ENCODE results near the gene ATP5PB.

The ATP5PB gene

GRCh38 chr1:111471538-111471937, 22.3 kb downstream of the ATP5PB start:
- H3K27ac ChIP-seq: no peak overlapping the region

GRCh38 chr1:111474106-111474505, 24.8 kb downstream of the ATP5PB start:
- no peak for DNase-seq (ENCODE audit: low read depth, low spot score)
- no peak overlapping the region for H3K27ac ChIP-seq

More at GRCh38 chr1:111471538-111471937, 22.3 kb downstream of the ATP5PB start:
- DNase-seq (ENCODE audit: low read depth, low spot score): no peak

GRCh38 chr1:111474521-111474920, 25.3 kb downstream of the ATP5PB start:
- DNase-seq (ENCODE audit: low read depth, low spot score): no peak
- no peak overlapping the region for H3K27ac ChIP-seq

DNA sequence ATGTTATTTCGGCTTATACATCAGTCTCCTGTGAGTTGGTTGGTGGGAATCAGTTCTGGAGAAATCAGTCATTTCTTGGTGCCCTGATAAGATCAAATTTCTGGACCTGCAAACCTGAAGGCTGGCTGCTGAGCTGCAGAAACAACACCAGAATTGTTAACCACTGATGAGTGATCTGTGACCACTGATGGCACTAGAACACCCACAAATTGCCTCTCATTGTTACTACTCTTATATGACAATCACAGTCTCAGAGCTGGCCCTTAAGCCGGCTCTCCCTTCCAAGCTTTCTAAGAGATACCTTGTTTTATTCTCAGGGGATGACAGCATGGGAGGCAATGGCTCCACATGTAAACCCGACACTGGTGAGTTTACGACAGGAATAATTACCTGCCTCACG, 26.4 kb downstream of the ATP5PB start:
- DNase-seq (ENCODE audit: low read depth, low spot score): no peak
- H3K27ac ChIP-seq: no peak overlapping the region

GRCh38 chr1:111476214-111476613, 26.9 kb downstream of the ATP5PB start:
- no peak for DNase-seq (ENCODE audit: low read depth, low spot score)
- H3K27ac ChIP-seq: no peak overlapping the region

- DNase-seq (ENCODE audit: low read depth, low spot score): no peak
- H3K27ac ChIP-seq: no peak overlapping the region
Observed at GRCh38 chr1:111476761-111477309, 27.6 kb downstream of the ATP5PB start.

GRCh38 chr1:111480674-111481073, 31.4 kb downstream of the ATP5PB start:
- DNase-seq (ENCODE audit: low read depth, low spot score): no peak
- H3K27ac ChIP-seq: no peak overlapping the region

GRCh38 chr1:111481387-111482221, 32.3 kb downstream of the ATP5PB start:
- DNase-seq (ENCODE audit: low read depth, low spot score): no peak
- no peak overlapping the region for H3K27ac ChIP-seq

- no peak for DNase-seq (ENCODE audit: low read depth, low spot score)
- no peak overlapping the region for H3K27ac ChIP-seq
Observed at GRCh38 chr1:111483166-111483565, 33.9 kb downstream of the ATP5PB start.

DNA sequence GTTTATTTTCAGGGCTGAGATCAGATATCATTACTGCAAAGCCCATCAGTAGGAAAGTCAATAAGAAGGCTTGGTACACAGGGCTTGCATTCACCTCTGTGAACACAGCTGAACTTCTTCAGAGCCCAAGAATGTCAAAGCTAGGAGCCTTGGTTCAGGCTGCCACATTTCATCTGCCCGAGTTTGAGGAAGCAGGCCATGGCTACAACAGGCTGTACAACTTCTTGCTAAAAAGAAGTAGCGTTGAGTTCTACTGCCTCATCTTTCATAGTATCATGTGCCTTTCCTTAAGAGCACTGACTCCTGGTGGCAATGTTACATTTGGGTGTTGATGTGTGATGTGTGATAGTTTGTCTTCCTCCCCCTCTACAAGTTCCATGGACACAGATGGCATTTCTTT, 34.6 kb downstream of the ATP5PB start:
- DNase-seq (ENCODE audit: low read depth, low spot score): no peak
- H3K27ac ChIP-seq: no peak overlapping the region

GRCh38 chr1:111484391-111485026, 35.2 kb downstream of the ATP5PB start:
- no peak overlapping the region for H3K27ac ChIP-seq
- DNase-seq (ENCODE audit: low read depth, low spot score): no peak

- DNase-seq (ENCODE audit: low read depth, low spot score): no peak
- H3K27ac ChIP-seq: no peak overlapping the region
Observed at GRCh38 chr1:111486431-111486830, 37.2 kb downstream of the ATP5PB start.

GRCh38 chr1:111487133-111487532, 37.9 kb downstream of the ATP5PB start:
- H3K27ac ChIP-seq: no peak overlapping the region
- no peak for DNase-seq (ENCODE audit: low read depth, low spot score)

DNA sequence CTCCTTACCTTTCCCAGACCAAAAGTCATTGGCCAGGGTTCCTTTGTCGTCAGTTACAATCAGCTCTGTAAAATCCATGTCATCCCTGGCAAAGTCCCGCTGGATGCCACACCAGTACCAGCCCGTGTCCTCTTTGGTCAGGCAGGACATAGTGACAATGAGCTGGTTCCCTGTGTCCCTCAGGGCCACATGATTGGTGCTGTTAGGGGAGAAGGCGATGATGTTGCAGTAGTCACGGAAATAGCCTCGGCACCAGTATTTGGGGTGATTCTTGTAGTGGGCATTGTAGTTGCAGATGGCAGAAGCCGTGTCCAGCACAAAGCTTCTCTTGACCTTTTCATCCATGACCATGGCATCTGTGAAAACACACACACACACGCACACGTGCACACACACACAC, 39.4 kb downstream of the ATP5PB start:
- no peak for DNase-seq (ENCODE audit: low read depth, low spot score)
- H3K27ac ChIP-seq: no peak overlapping the region

DNA sequence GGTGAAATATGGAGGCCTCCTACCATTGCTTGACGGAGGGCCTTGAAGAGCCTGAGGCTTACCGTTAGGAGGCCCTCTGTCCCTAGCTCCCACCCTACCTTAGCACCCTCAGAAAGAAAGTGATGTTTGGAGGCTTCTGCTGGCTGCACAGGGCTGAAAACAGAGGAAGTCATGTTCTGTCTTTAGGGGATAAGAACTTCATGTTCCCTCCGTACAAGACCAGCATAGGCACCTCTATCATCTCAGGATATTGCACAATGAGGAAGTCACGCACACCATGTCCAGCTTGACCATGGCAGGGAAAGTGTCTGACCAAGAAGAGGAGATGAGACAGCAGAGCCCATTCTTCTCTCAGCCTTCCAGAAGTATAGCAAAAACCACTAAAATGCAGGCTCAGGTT, 40.3 kb downstream of the ATP5PB start:
- no peak overlapping the region for H3K27ac ChIP-seq
- no peak for DNase-seq (ENCODE audit: low read depth, low spot score)

GRCh38 chr1:111490220-111490619, 41.0 kb downstream of the ATP5PB start:
- no peak overlapping the region for H3K27ac ChIP-seq
- DNase-seq (ENCODE audit: low read depth, low spot score): no peak

GRCh38 chr1:111491070-111491469, 41.8 kb downstream of the ATP5PB start:
- no peak for DNase-seq (ENCODE audit: low read depth, low spot score)
- no peak overlapping the region for H3K27ac ChIP-seq

DNA sequence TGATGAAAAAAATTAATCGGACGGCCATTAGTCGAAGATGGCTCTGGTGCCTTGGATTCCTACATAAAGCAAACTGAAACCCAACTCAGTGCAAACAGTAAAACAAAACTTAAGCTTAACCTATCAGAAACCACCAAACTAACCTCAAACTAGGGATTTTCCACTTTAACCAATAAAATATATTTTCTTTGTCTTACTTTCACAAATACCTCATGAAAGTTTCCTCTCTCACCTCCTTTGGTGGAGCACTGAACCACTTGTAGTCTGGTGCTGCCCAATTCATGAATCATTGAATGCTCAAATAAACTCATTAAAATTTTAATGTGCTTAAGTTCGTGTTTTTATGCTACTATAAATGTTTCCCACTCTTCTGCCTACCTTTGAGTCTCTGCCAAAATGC, 47.1 kb downstream of the ATP5PB start:
- no peak for DNase-seq (ENCODE audit: low read depth, low spot score)

DNA sequence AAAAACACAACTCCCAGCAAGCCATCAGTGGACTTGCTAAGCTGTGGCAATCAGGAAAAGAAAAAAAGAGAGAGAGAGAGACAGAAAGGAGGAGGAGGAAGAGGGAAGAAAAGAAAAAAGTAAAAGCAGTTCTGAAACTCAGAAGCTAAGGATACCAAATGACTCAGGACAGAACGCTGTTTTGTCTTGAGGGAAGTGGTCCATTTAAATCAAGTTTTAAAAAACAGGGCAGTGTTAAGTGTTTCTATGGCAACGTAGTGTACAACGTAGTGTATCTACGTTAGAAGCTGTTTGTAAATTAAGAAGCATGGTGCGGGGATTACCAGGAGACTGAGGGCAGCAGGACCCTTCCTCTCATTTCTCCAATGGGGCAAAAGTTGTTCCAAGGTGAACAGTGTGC, 48.3 kb downstream of the ATP5PB start:
- H3K27ac ChIP-seq: no peak overlapping the region
- DNase-seq (ENCODE audit: low read depth, low spot score): no peak

More for the DNA sequence above, 47.1 kb downstream of the ATP5PB start:
- no peak overlapping the region for H3K27ac ChIP-seq

GRCh38 chr1:111499026-111499785, 49.9 kb downstream of the ATP5PB start:
- H3K27ac ChIP-seq: no peak overlapping the region
- DNase-seq (ENCODE audit: low read depth, low spot score): no peak

DNA sequence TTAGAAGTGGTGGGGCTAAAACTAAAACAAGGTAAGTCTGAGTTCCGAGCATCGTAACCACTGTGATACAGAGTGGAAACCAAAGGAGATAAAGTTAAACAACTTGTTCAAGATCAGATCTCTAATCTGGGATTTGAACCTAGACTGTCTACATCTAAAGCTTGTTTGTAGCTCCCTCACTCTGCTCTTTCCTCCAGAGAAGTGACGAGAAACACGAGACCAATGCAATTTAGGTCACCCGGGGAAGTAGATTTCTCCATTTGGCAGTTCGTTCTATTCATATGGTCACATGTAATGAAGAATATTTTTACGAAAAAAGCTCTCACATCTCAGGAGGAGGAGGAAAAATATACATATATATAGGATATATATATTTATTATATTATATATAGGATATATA, 52.4 kb downstream of the ATP5PB start:
- no peak for DNase-seq (ENCODE audit: low read depth, low spot score)
- H3K27ac ChIP-seq: no peak overlapping the region

All from epithelial cell of prostate (primary cell).